H1 (cell line): Measurements from ENCODE around the gene PAQR5. TPM values are rescaled to one million over a fixed set of nuclear protein-coding genes. Genes with fewer than 3 reads are reported as not detected.
A peak's percentile ranks its signal among the peaks of the same experiment; 100 is the strongest.

Experiments
- CTCF ChIA-PET: fragments of 300-600 bp; sonication (Branson Sonifier 250); formaldehyde crosslinking; loops from one replicate; lab custom pipeline; 2021; ENCODE audit not compliant: partially characterized antibody; lab: Charles Lee
- POLR2A ChIA-PET: fragments of 300-600 bp; sonication (Branson Sonifier 250); formaldehyde crosslinking; loops from one replicate; lab custom pipeline; 2021; ENCODE audit warnings: inconsistent platforms; ENCODE audit not compliant: partially characterized antibody; lab: Charles Lee
- DNase-seq, 2 experiments: peaks; one replicate each; pipeline versions ENCODE4 v3.0.0 to v3.0.0-alpha.2; 2010 to 2022; ENCODE audit warnings: low spot score in 2 of 2, low read depth in 1 of 2, mixed read lengths in 1 of 2
- FAIRE-seq: peaks from 2 replicates; lab custom pipeline; 2011; peaks lifted over from hg19 to GRCh38; lab: Jason Lieb, UNC
- H2AFZ ChIP-seq: 2 replicates; pipeline ENCODE4 v1.8.1; 2012; ENCODE audit warnings: low read length, inconsistent platforms
- H2AK5ac ChIP-seq: 2 replicates; pipeline ENCODE4 v1.6.1; 2013; ENCODE audit warnings: low read depth, low read length
- H2BK120ac ChIP-seq: replicated peaks from 2 replicates; pipeline ENCODE3; 2013; ENCODE audit warnings: low read depth, low read length, inconsistent platforms
- H2BK12ac ChIP-seq: 2 replicates; pipeline ENCODE4 v1.6.1; 2013; ENCODE audit warnings: low read depth, low read length
- H2BK15ac ChIP-seq: 2 replicates; pipeline ENCODE4 v1.6.1; 2013; ENCODE audit warnings: low read length
- H2BK20ac ChIP-seq: 2 replicates; pipeline ENCODE4 v1.6.1; 2013; ENCODE audit warnings: low read length
- H2BK5ac ChIP-seq: 2 replicates; pipeline ENCODE4 v1.6.1; 2013; ENCODE audit warnings: low read depth, low read length
- H3K14ac ChIP-seq: 2 replicates; pipeline ENCODE4 v1.6.1; 2013; ENCODE audit warnings: inconsistent platforms; ENCODE audit not compliant: insufficient read length
- H3K18ac ChIP-seq: 2 replicates; pipeline ENCODE4 v1.6.1; 2013; ENCODE audit warnings: low read length; ENCODE audit errors: extremely low read depth
- H3K23ac ChIP-seq: 2 replicates; pipeline ENCODE4 v1.6.1; 2013; ENCODE audit warnings: inconsistent platforms; ENCODE audit not compliant: insufficient read length
- H3K23me2 ChIP-seq: 2 replicates; pipeline ENCODE4 v1.6.1; 2013; ENCODE audit warnings: low read depth, low read length
- H3K27ac ChIP-seq: 2 replicates; pipeline ENCODE4 v1.6.1; 2011; ENCODE audit warnings: low read depth, low read length, inconsistent platforms
- H3K27me3 ChIP-seq, 4 experiments: replicated peaks in 1 of 4; 1 replicate in 1 of 4; 2 replicates in 3 of 4; pipeline versions ENCODE4 v1.6.1 to v1.8.1; 2011 to 2013; ENCODE audit warnings: low read length in 3 of 4, mild to moderate bottlenecking in 3 of 4, inconsistent platforms in 2 of 4, mixed read lengths in 2 of 4, moderate library complexity in 1 of 4; ENCODE audit not compliant: control insufficient read depth in 3 of 4, insufficient read depth in 3 of 4; ENCODE audit errors: extremely low read depth in 1 of 4
- H3K36me3 ChIP-seq, 4 experiments: 2 replicates each; pipeline versions ENCODE4 v1.6.1 to v1.8.1; 2011 to 2013; ENCODE audit warnings: mild to moderate bottlenecking in 4 of 4, low read length in 3 of 4, moderate library complexity in 2 of 4, control low read depth in 1 of 4, inconsistent platforms in 1 of 4; ENCODE audit not compliant: insufficient read depth in 4 of 4, control insufficient read depth in 2 of 4
- H3K4ac ChIP-seq: replicated peaks from 2 replicates; pipeline ENCODE3; 2013; ENCODE audit warnings: low read length, low read depth, mixed read lengths, inconsistent platforms; ENCODE audit not compliant: insufficient read length
- H3K4me1 ChIP-seq, 4 experiments: replicated peaks in 1 of 4; 1 replicate in 1 of 4; 2 replicates in 3 of 4; pipeline versions ENCODE4 v1.6.1 to v1.8.1; 2011 to 2013; ENCODE audit warnings: low read length in 3 of 4, inconsistent platforms in 2 of 4, mixed read lengths in 1 of 4; ENCODE audit not compliant: insufficient read depth in 4 of 4, control insufficient read depth in 3 of 4
- H3K4me2 ChIP-seq, 2 experiments: 2 replicates each; pipeline versions ENCODE4 v1.6.1 to v1.8.1; 2011 to 2013; ENCODE audit warnings: low read depth in 2 of 2, low read length in 2 of 2, control low read depth in 1 of 2, inconsistent platforms in 1 of 2, mild to moderate bottlenecking in 1 of 2; ENCODE audit not compliant: insufficient read depth in 1 of 2
- H3K4me3 ChIP-seq, 4 experiments: fragments of 200-600, 300-600 bp in 1 of 4; sonication (generic), shearing (Covaris generic), sonication (Bioruptor Twin) in 1 of 4; 2 replicates each; pipeline versions ENCODE4 v1.5.1 to v1.8.1; 2011 to 2016; ENCODE audit warnings: low read length in 4 of 4, low read depth in 3 of 4, control low read depth in 2 of 4, inconsistent platforms in 2 of 4, mild to moderate bottlenecking in 2 of 4, mixed read lengths in 1 of 4, moderate library complexity in 1 of 4; ENCODE audit not compliant: insufficient read depth in 2 of 4; ENCODE audit errors: extremely low read depth in 1 of 4
- H3K56ac ChIP-seq: replicated peaks from 2 replicates; pipeline ENCODE3; 2013; ENCODE audit warnings: low read depth, mild to moderate bottlenecking, mixed read lengths, low read length, inconsistent platforms; ENCODE audit not compliant: insufficient read length
- H3K79me1 ChIP-seq: 2 replicates; pipeline ENCODE4 v1.6.1; 2013; ENCODE audit warnings: low read depth, low read length, control low read depth
- H3K79me2 ChIP-seq, 2 experiments: 2 replicates each; pipeline versions ENCODE4 v1.6.1 to v1.8.1; 2012 to 2013; ENCODE audit warnings: low read length in 2 of 2, mild to moderate bottlenecking in 2 of 2, inconsistent platforms in 1 of 2; ENCODE audit not compliant: insufficient read depth in 2 of 2, control insufficient read depth in 1 of 2
- H3K9ac ChIP-seq, 4 experiments: replicated peaks in 1 of 4; 1 replicate in 1 of 4; 2 replicates in 3 of 4; pipeline versions ENCODE4 v1.6.1 to v1.8.1; 2011 to 2013; ENCODE audit warnings: low read depth in 3 of 4, low read length in 3 of 4, control low read depth in 2 of 4, mild to moderate bottlenecking in 2 of 4, moderate library complexity in 2 of 4, inconsistent platforms in 1 of 4; ENCODE audit errors: extremely low read depth in 1 of 4
- H3K9me3 ChIP-seq, 2 experiments: 2 replicates each; pipeline versions ENCODE4 v1.6.1 to v1.8.1; 2012 to 2013; ENCODE audit warnings: mild to moderate bottlenecking in 2 of 2, moderate library complexity in 2 of 2, control low read depth in 1 of 2, inconsistent platforms in 1 of 2, low read depth in 1 of 2, low read length in 1 of 2, mixed read lengths in 1 of 2; ENCODE audit not compliant: insufficient read depth in 2 of 2
- H4K20me1 ChIP-seq, 2 experiments: replicated peaks in 1 of 2; 2 replicates each; pipeline versions ENCODE3 to v1.8.1; 2011 to 2013; ENCODE audit warnings: inconsistent platforms in 2 of 2, low read length in 2 of 2, mild to moderate bottlenecking in 1 of 2; ENCODE audit not compliant: insufficient read depth in 2 of 2, control insufficient read depth in 1 of 2
- H4K5ac ChIP-seq: 2 replicates; pipeline ENCODE4 v1.6.1; 2013; ENCODE audit warnings: low read length, low read depth, mixed read lengths, inconsistent platforms; ENCODE audit not compliant: insufficient read length
- H4K8ac ChIP-seq: 2 replicates; pipeline ENCODE4 v1.8.0; 2013; ENCODE audit warnings: mild to moderate bottlenecking, moderate library complexity, low read length, inconsistent platforms; ENCODE audit not compliant: insufficient read depth; ENCODE audit errors: extremely low read depth
- H4K91ac ChIP-seq: replicated peaks from 2 replicates; pipeline ENCODE3; 2013; ENCODE audit warnings: low read length, mixed read lengths, inconsistent platforms; ENCODE audit not compliant: insufficient read length
- EGR1 ChIP-seq: IDR thresholded peaks from 2 replicates; pipeline ENCODE4 v1.6.1; 2011; ENCODE audit warnings: low read depth, low read length, borderline replicate concordance
- KDM1A ChIP-seq: fragments of 200-600, 300-600 bp; sonication (generic); IDR thresholded peaks from 2 replicates; pipeline ENCODE4 v1.7.1; 2016; ENCODE audit warnings: mild to moderate bottlenecking, low read length, borderline replicate concordance
- WGBS, 2 experiments: shearing (Covaris generic) in 1 of 2; methylation state at CpG; one replicate each; pipeline versions ENCODE4 v1.1.6 to v1.1.7; 2013 to 2015; ENCODE audit warnings: low lambda C conversion rate in 2 of 2, mixed read lengths in 2 of 2, inconsistent platforms in 1 of 2, low coverage in 1 of 2, missing lambda C conversion rate in 1 of 2; ENCODE audit not compliant: insufficient replicate concordance in 2 of 2, insufficient coverage in 1 of 2, insufficient read length in 1 of 2; ENCODE audit errors: extremely low coverage in 1 of 2, missing lambda C conversion rate in 1 of 2; 5-methylcytosine and 5-hydroxymethylcytosine counted together
- polyA plus RNA-seq, 7 experiments: library from polyadenylated mRNA; depleted of rRNA in 3 of 7; stranded (reverse) in 5 of 7; unstranded in 2 of 7; fragments of >200 nt in 5 of 7; fragments of 200-250 nt in 2 of 7; gene quantifications; 1 replicate in 5 of 7; 2 replicates in 1 of 7; 4 replicates in 1 of 7; pipeline versions ENCODE4 v1.2.1 to v1.2.3, GENCODE V29; 2011 to 2013; ENCODE audit warnings: missing spikeins in 2 of 7, mixed read lengths in 2 of 7
- total RNA-seq: library from RNA; stranded (reverse); fragmentation: NEBNext Ultra II Directional; extraction: Animal tissue kit (Norgen Biotek cat#: 25700); gene quantifications from 2 replicates; pipeline ENCODE4 v1.2.1, GENCODE V29; 2021

The PAQR5 gene
- total and polyA plus RNA-seq, 2 of the 8 experiments (the other 6 are each of a cell fraction or from before 2014, with no cell fraction given) = 8.7 to 18.1 TPM

DNA sequence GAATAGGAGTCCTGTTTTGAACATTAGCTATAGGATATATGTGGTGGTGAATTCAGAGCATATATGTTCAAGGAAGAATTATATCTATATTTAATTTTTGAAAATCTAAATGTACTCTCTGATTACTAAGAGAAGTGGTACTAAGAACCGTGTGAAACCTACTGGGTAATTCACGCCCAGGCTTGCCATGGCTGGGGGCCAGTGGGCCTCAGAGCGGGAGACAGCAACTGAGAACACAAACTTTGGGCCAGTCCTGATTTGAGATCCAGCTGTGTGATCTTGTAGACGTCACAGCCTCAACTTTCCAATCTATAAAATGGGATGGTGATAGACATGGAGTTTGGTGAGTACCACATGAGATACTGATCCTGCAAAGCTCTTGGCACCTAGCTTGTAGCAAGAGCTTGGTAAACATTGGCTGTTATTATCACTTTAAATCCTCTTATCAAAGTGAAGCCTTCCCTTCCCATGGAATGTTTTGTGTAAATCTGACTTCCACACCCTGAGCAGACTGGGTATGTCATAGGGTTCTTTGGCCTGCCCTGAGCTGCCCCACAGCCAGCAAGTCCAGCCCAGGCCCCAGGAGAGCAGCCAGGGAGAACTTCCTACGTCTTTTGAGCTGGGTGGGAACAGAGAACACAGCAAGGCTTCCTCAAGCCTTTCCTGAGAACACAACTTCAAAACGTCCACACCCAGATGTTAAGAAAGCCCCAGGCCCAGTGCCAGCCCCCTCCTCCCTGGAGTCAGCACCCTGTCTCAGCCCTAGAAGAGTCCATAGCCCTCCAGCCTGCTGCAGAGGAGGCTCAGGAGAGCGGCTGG lies 8.2 kb upstream of the PAQR5 start:
- Histone ChIP-seq H3K27me3 (no peaks in the 10 kb centered on the region; a peak in 2 of 7 replicates), H4K91ac (no peak overlapping the region), H2AFZ (no peak overlapping the region), H3K23ac (no peak overlapping the region), H3K4me3 (no peak overlapping the region), H4K8ac (no peak overlapping the region), H3K79me1 (no peaks in the 10 kb centered on the region), H2BK12ac (no peak overlapping the region), H3K56ac (no peak overlapping the region), H2BK15ac (no peak overlapping the region), H3K14ac (no peak overlapping the region), H3K23me2 (no peaks in the 10 kb centered on the region; the same call in 1 of the 2 replicates), H4K20me1 (no peaks in the 10 kb centered on the region), H2BK20ac (no peak overlapping the region), H3K36me3 (no peaks in the 10 kb centered on the region), H2AK5ac (no peak overlapping the region), H3K9ac (no peak overlapping the region), H4K5ac (no peak overlapping the region), H3K4me2 (no peak overlapping the region), H3K27ac (no peak overlapping the region), H2BK120ac (no peak overlapping the region), H3K79me2 (no peaks in the 10 kb centered on the region), H3K4me1 (0 out of 7 replicates have a peak, but pooled peaks cover 0 to 2% (median 0%) of the 10 kb centered on the region in 4 experiments), H2BK5ac (no peak overlapping the region), H3K9me3 (no peaks in the 10 kb centered on the region), H3K4ac (no peak overlapping the region), H3K18ac (no peak overlapping the region)
- DNase-seq (no peak), FAIRE-seq (no peak)
- peak; percentile 58; the same call in 1 of the 2 replicates for TF ChIP-seq KDM1A
- TF ChIP-seq EGR1 = no peak
- 86% methylated on average over 6 of the region's 7 CpGs; no CpG with 5 or more reads in 1 of the 2 experiments for WGBS, 2 experiments
- ChIA-PET POLR2A (interaction anchor here (1.6 to 3.2 kb wide), 2 partner anchors 9 to 162 kb away, joined by 6 to 10 read pairs; partner anchors contain the start of genes PAQR5 and RPLP1), CTCF (interaction anchor here (0.8 to 5.6 kb wide), 9 partner anchors 9 to 259 kb away, joined by 3 to 26 read pairs (median 5); no protein-coding TSS in a partner anchor)
